Measurements from ENCODE around the gene IQGAP1. TPM values are rescaled to one million over a fixed set of nuclear protein-coding genes. Genes with fewer than 3 reads are reported as not detected.
"Not testable (repeated sequence)": the region's sequence is repeated elsewhere in the genome, so short reads cannot be mapped to it uniquely, and the experiment has no call there.

Gene IQGAP1
- total and polyA plus RNA-seq, 2 donors (not counting 1 experiment from before 2014, with no cell fraction given) = 222 to 270 TPM

GRCh38 chr15:90497912-90498311, 109.9 kb downstream of the IQGAP1 start:
- Histone ChIP-seq H2AFZ (ENCODE audit: low read length) (no peak overlapping the region), H3K27ac (ENCODE audit: insufficient read depth, low read length) (no peak overlapping the region), H3K4me3 (replicated peaks in 1 of 4; ENCODE audit: control extremely low read depth in 1 of 4, insufficient read depth in 1 of 4, low read depth in 3 of 4, low read length in 4 of 4) (no peak overlapping the region), H4K20me1 (ENCODE audit: control insufficient read depth, extremely low read depth, insufficient read depth, low read length) (no peaks in the 10 kb centered on the region), H3K9me3 (ENCODE audit: control insufficient read depth, insufficient read depth, low read depth, low read length) (no peaks in the 10 kb centered on the region), H3K4me2 (ENCODE audit: extremely low read depth, insufficient read depth, low read length) (no peak overlapping the region), H3K4me1 (ENCODE audit: control insufficient read depth, extremely low read depth, insufficient read depth, low read length) (no peaks in the 10 kb centered on the region), H3K9ac (ENCODE audit: insufficient read depth, low read length) (no peak overlapping the region), H3K36me3 (ENCODE audit: control insufficient read depth, insufficient read depth, low read length) (peaks cover 10% of the 10 kb centered on the region), H3K27me3 (ENCODE audit: control insufficient read depth, insufficient read depth, low read length) (no peaks in the 10 kb centered on the region), H3K79me2 (ENCODE audit: control insufficient read depth, insufficient read depth, low read length) (no peaks in the 10 kb centered on the region)
- TF ChIP-seq, protein P1, sequence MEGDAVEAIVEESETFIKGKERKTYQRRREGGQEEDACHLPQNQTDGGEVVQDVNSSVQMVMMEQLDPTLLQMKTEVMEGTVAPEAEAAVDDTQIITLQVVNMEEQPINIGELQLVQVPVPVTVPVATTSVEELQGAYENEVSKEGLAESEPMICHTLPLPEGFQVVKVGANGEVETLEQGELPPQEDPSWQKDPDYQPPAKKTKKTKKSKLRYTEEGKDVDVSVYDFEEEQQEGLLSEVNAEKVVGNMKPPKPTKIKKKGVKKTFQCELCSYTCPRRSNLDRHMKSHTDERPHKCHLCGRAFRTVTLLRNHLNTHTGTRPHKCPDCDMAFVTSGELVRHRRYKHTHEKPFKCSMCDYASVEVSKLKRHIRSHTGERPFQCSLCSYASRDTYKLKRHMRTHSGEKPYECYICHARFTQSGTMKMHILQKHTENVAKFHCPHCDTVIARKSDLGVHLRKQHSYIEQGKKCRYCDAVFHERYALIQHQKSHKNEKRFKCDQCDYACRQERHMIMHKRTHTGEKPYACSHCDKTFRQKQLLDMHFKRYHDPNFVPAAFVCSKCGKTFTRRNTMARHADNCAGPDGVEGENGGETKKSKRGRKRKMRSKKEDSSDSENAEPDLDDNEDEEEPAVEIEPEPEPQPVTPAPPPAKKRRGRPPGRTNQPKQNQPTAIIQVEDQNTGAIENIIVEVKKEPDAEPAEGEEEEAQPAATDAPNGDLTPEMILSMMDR (conservative IDR thresholded peaks at IDR 0.05 in 1 of 2, IDR thresholded peaks at IDR 0.05 in 1 of 2; ENCODE audit: low read depth in 1 of 2, low read length in 2 of 2) = no peak
- no peak for TF ChIP-seq EZH2 (IDR thresholded peaks at IDR 0.05; ENCODE audit: low read length, missing control alignments)
- no peak for DNase-seq (ENCODE audit: low read depth in 2 of 2)

GRCh38 chr15:90500171-90500570, 112.1 kb downstream of the IQGAP1 start:
- no peak overlapping the region for H3K9ac ChIP-seq (ENCODE audit: insufficient read depth, low read length)
- no peaks in the 10 kb centered on the region for H3K27me3 ChIP-seq (ENCODE audit: control insufficient read depth, insufficient read depth, low read length)
- H3K4me1 ChIP-seq (ENCODE audit: control insufficient read depth, extremely low read depth, insufficient read depth, low read length) = no peaks in the 10 kb centered on the region
- no peak overlapping the region for H2AFZ ChIP-seq (ENCODE audit: low read length)
- H4K20me1 ChIP-seq (ENCODE audit: control insufficient read depth, extremely low read depth, insufficient read depth, low read length) = no peaks in the 10 kb centered on the region
- DNase-seq (ENCODE audit: low read depth in 2 of 2) = no peak
- TF ChIP-seq, protein P1 (conservative IDR thresholded peaks at IDR 0.05 in 1 of 2, IDR thresholded peaks at IDR 0.05 in 1 of 2; ENCODE audit: low read depth in 1 of 2, low read length in 2 of 2) = no peak
- TF ChIP-seq EZH2 (IDR thresholded peaks at IDR 0.05; ENCODE audit: low read length, missing control alignments) = no peak
- no peak overlapping the region for H3K27ac ChIP-seq (ENCODE audit: insufficient read depth, low read length)
- H3K9me3 ChIP-seq (ENCODE audit: control insufficient read depth, insufficient read depth, low read depth, low read length) = no peaks in the 10 kb centered on the region
- H3K36me3 ChIP-seq (ENCODE audit: control insufficient read depth, insufficient read depth, low read length) = peaks cover 10% of the 10 kb centered on the region
- H3K4me3 ChIP-seq (replicated peaks in 1 of 4; ENCODE audit: control extremely low read depth in 1 of 4, insufficient read depth in 1 of 4, low read depth in 3 of 4, low read length in 4 of 4) = no peak overlapping the region
- no peak overlapping the region for H3K4me2 ChIP-seq (ENCODE audit: extremely low read depth, insufficient read depth, low read length)
- H3K79me2 ChIP-seq (ENCODE audit: control insufficient read depth, insufficient read depth, low read length) = no peaks in the 10 kb centered on the region

GRCh38 chr15:90501898-90502297, 113.9 kb downstream of the IQGAP1 start:
- H3K4me2 ChIP-seq (ENCODE audit: extremely low read depth, insufficient read depth, low read length) = no peak overlapping the region
- H3K9me3 ChIP-seq (ENCODE audit: control insufficient read depth, insufficient read depth, low read depth, low read length) = no peaks in the 10 kb centered on the region
- H3K4me1 ChIP-seq (ENCODE audit: control insufficient read depth, extremely low read depth, insufficient read depth, low read length) = no peaks in the 10 kb centered on the region
- H3K36me3 ChIP-seq (ENCODE audit: control insufficient read depth, insufficient read depth, low read length) = peaks cover 8% of the 10 kb centered on the region
- no peak overlapping the region for H3K4me3 ChIP-seq (replicated peaks in 1 of 4; ENCODE audit: control extremely low read depth in 1 of 4, insufficient read depth in 1 of 4, low read depth in 3 of 4, low read length in 4 of 4)
- no peak overlapping the region for H3K27ac ChIP-seq (ENCODE audit: insufficient read depth, low read length)
- H2AFZ ChIP-seq (ENCODE audit: low read length) = no peak overlapping the region
- TF ChIP-seq EZH2 (IDR thresholded peaks at IDR 0.05; ENCODE audit: low read length, missing control alignments) = no peak
- TF ChIP-seq, protein P1 (conservative IDR thresholded peaks at IDR 0.05 in 1 of 2, IDR thresholded peaks at IDR 0.05 in 1 of 2; ENCODE audit: low read depth in 1 of 2, low read length in 2 of 2) = no peak
- DNase-seq (ENCODE audit: low read depth in 2 of 2) = no peak
- H3K27me3 ChIP-seq (ENCODE audit: control insufficient read depth, insufficient read depth, low read length) = no peaks in the 10 kb centered on the region
- H3K9ac ChIP-seq (ENCODE audit: insufficient read depth, low read length) = no peak overlapping the region
- H4K20me1 ChIP-seq (ENCODE audit: control insufficient read depth, extremely low read depth, insufficient read depth, low read length) = no peaks in the 10 kb centered on the region
- no peaks in the 10 kb centered on the region for H3K79me2 ChIP-seq (ENCODE audit: control insufficient read depth, insufficient read depth, low read length)

DNA sequence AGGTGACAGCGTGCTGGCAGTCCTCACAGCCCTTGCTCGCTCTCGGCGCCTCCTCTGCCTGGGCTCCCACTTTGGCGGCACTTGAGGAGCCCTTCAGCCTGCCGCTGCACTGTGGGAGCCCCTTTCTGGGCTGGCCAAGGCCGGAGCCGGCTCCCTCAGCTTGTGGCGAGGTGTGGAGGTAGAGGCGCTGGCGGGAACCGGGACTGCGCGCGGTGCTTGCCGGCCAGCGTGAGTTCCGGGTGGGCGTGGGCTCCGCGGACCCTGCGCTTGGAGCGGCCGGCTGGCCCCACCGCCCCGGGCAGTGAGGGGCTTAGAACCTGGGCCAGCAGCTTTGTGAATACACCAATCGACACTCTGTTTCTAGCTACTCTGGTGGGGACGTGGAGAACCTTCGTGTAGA, 122.7 kb downstream of the IQGAP1 start:
- H3K4me2 ChIP-seq (ENCODE audit: extremely low read depth, insufficient read depth, low read length); H3K36me3 ChIP-seq (ENCODE audit: control insufficient read depth, insufficient read depth, low read length); H2AFZ ChIP-seq (ENCODE audit: low read length); H3K9me3 ChIP-seq (ENCODE audit: control insufficient read depth, insufficient read depth, low read depth, low read length); H3K4me3 ChIP-seq (replicated peaks in 1 of 4; ENCODE audit: control extremely low read depth in 1 of 4, insufficient read depth in 1 of 4, low read depth in 3 of 4, low read length in 4 of 4); H4K20me1 ChIP-seq (ENCODE audit: control insufficient read depth, extremely low read depth, insufficient read depth, low read length); H3K27ac ChIP-seq (ENCODE audit: insufficient read depth, low read length); H3K79me2 ChIP-seq (ENCODE audit: control insufficient read depth, insufficient read depth, low read length); DNase-seq (ENCODE audit: low read depth in 2 of 2); H3K9ac ChIP-seq (ENCODE audit: insufficient read depth, low read length); H3K27me3 ChIP-seq (ENCODE audit: control insufficient read depth, insufficient read depth, low read length); H3K4me1 ChIP-seq (ENCODE audit: control insufficient read depth, extremely low read depth, insufficient read depth, low read length): not testable (repeated sequence)

DNA sequence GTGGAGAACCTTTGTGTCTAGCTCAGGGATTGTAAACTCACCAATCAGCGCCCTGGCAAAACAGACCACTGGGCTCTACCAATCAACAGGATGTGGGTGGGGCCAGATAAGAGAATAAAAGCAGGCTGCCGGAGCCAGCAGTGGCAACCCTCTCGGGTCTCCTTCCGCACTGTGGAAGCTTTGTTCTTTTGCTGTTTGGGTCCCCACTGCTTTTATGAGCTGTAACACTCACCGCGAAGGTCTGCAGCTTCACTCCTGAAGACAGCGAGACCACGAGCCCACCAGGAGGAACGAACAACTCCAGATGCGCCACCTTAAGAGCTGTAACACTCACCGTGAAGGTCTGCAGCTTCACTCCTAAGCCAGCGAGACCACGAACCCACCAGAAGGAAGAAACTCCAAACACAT, 123.2 kb downstream of the IQGAP1 start:
- H3K4me2 ChIP-seq (ENCODE audit: extremely low read depth, insufficient read depth, low read length); H4K20me1 ChIP-seq (ENCODE audit: control insufficient read depth, extremely low read depth, insufficient read depth, low read length); H3K9me3 ChIP-seq (ENCODE audit: control insufficient read depth, insufficient read depth, low read depth, low read length); H3K4me1 ChIP-seq (ENCODE audit: control insufficient read depth, extremely low read depth, insufficient read depth, low read length); H3K4me3 ChIP-seq (replicated peaks in 1 of 4; ENCODE audit: control extremely low read depth in 1 of 4, insufficient read depth in 1 of 4, low read depth in 3 of 4, low read length in 4 of 4); H3K27ac ChIP-seq (ENCODE audit: insufficient read depth, low read length); H3K27me3 ChIP-seq (ENCODE audit: control insufficient read depth, insufficient read depth, low read length); DNase-seq (ENCODE audit: low read depth in 2 of 2); H3K79me2 ChIP-seq (ENCODE audit: control insufficient read depth, insufficient read depth, low read length); H3K9ac ChIP-seq (ENCODE audit: insufficient read depth, low read length); H3K36me3 ChIP-seq (ENCODE audit: control insufficient read depth, insufficient read depth, low read length); H2AFZ ChIP-seq (ENCODE audit: low read length): not testable (repeated sequence)
